GM12874 (cell line): Measurements from ENCODE around the gene HRH1.

Source experiments
- CTCF ChIP-seq: IDR thresholded peaks from 2 replicates; pipeline ENCODE4 v1.5.1; 2011; ENCODE audit warnings: low read depth, mild to moderate bottlenecking, control low read depth, low read length, moderate library complexity; ENCODE audit not compliant: insufficient read depth

HRH1 gene

GRCh38 chr3:11154036-11154952 is at the start of gene HRH1:
TSS of gene HRH1 (plus strand) at chr3:11154493. CDS start at chr3:11259038, 104,545 bp downstream.
- no peak for TF ChIP-seq CTCF

- no peak for TF ChIP-seq CTCF
Observed at GRCh38 chr3:11115548-11115947, 38.7 kb upstream of the HRH1 start.

- TF ChIP-seq CTCF, result no peak
Observed at GRCh38 chr3:11116336-11117059, 37.8 kb upstream of the HRH1 start.

- no peak for TF ChIP-seq CTCF
Observed at GRCh38 chr3:11117591-11117990, 36.7 kb upstream of the HRH1 start.

- no peak for TF ChIP-seq CTCF
Observed at GRCh38 chr3:11118181-11118682, 36.1 kb upstream of the HRH1 start.

GRCh38 chr3:11120091-11120805 is 34.0 kb upstream of the HRH1 start:
- no peak for TF ChIP-seq CTCF

GRCh38 chr3:11126653-11127052 is 27.6 kb upstream of the HRH1 start:
- TF ChIP-seq CTCF, result no peak
